Measurements from ENCODE around the gene RIT1. TPM values are rescaled to one million over a fixed set of nuclear protein-coding genes. Genes with fewer than 3 reads are reported as not detected.

Gene RIT1
- total RNA-seq, 3 donors from 2014 or later, result 29.2 to 32.6 (median 29.4) TPM

DNA sequence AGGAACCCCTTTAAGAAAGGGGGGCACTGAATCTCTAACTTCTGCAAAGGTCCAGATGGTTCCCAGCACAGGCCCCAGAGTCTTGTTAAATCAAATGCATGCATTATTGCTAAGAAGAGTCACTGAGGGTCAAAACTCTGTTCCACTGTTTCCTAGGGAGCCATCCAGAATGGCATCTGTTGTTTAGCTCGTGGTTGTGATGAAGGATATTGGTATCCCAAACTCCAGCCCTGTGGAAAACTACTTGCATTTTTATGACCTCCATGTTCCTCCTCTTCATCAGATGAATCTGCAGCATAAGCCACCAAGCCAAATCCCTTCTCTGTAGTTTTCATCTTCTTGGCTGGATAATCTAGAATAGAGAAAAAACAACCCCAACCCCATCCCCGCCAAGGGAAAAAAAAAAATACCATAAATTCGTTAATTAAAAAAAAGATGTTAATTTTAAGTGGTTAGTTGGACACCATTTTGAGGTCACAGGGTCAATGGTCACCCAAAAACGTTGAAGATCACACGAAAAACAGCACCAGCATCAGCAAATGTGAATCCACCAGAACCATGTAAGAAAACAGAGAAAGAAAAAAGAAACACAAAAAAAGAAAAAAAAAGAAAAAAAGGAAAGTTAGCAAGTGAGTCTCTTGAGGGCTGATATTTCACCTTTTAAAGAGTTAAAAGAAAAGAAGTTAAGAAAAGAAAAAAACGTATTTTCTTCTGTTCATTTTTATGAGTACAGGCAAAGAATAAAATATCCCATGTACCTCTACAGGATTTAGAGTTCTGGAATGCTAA is 3.0 kb upstream of the RIT1 start:
- DNase-seq (ENCODE audit: low spot score in 2 of 2), result no peak
- intact Hi-C loops (cut with DNase I; ENCODE audit: low total_unique reads), result no loop called here
- Histone ChIP-seq H3K27me3 (no peaks in the 10 kb centered on the region), H3K9me3 (no peaks in the 10 kb centered on the region), H3K4me1 (no peaks in the 10 kb centered on the region), H3K4me3 (no peak overlapping the region), H3K27ac (no peak overlapping the region), H3K36me3 (peaks cover 8% of the 10 kb centered on the region)
- TF ChIP-seq POLR2A (IDR thresholded peaks at IDR 0.05), result no peak

DNA sequence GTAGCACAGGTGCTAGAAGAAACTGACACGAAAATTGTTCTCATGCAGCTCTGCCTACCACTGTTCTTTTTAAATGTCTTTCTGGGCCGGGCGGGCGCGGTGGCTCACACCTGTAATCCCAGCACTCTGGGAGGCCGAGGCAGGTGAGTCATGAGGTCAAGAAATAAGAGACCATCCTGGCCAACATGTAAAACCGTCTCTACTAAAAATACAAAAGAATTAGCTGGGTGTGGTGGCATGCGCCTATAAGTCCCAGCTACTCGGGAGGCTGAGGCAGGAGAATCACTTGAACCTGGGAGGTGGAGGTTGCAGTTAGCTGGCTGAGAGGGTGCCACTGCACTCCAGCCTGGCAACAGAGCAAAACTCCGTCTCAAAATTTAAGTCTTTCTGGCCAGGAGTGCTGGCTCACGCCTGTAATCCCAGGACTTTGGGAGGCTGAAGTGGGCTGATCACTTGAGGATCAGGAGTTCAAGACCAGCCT is 947 bp upstream of the RIT1 start:
- DNase-seq (ENCODE audit: low spot score in 2 of 2), result no peak
- Histone ChIP-seq H3K4me1 (no peaks in the 10 kb centered on the region), H3K36me3 (no peaks in the 10 kb centered on the region), H3K4me3 (no peak overlapping the region), H3K27ac (peak overlapping the region; percentile 96 to 97), H3K27me3 (no peaks in the 10 kb centered on the region), H3K9me3 (no peaks in the 10 kb centered on the region)
- intact Hi-C loops (cut with DNase I; ENCODE audit: low total_unique reads), result no loop called here
- no peak for TF ChIP-seq POLR2AphosphoS5 (IDR thresholded peaks at IDR 0.05)
- TF ChIP-seq POLR2A (IDR thresholded peaks at IDR 0.05), result no peak
- TF ChIP-seq, protein P1, sequence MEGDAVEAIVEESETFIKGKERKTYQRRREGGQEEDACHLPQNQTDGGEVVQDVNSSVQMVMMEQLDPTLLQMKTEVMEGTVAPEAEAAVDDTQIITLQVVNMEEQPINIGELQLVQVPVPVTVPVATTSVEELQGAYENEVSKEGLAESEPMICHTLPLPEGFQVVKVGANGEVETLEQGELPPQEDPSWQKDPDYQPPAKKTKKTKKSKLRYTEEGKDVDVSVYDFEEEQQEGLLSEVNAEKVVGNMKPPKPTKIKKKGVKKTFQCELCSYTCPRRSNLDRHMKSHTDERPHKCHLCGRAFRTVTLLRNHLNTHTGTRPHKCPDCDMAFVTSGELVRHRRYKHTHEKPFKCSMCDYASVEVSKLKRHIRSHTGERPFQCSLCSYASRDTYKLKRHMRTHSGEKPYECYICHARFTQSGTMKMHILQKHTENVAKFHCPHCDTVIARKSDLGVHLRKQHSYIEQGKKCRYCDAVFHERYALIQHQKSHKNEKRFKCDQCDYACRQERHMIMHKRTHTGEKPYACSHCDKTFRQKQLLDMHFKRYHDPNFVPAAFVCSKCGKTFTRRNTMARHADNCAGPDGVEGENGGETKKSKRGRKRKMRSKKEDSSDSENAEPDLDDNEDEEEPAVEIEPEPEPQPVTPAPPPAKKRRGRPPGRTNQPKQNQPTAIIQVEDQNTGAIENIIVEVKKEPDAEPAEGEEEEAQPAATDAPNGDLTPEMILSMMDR (IDR thresholded peaks at IDR 0.05), result no peak

DNA sequence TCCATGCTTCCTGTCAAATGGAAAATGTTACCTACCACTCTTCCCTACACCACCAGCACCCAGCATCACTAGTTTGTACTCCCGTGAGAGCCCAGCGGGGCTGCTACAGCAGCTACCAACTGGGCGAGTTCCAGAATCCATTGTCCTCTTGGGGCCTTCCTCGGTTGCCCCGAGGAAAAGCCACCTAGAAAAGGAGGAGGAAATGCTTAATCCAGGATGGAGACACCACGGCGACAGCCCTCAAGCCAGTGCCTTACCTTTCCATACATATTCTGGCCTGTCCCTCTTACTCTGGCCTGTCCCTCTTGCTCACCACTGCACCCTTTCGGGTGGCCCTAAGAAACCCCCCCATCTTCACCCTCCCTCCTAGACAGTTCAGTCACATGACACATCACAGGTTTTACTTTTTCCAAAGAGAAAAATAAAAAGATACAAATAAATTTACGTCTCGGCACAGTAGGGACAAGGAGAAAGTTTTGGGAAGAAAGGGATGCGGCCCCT is 478 bp downstream of the RIT1 start:
- H3K9me3 ChIP-seq, result no peaks in the 10 kb centered on the region
- no peaks in the 10 kb centered on the region for H3K4me1 ChIP-seq
- H3K27ac ChIP-seq, result peak overlapping the region; percentile 96 to 97
- intact Hi-C loops (cut with DNase I; ENCODE audit: low total_unique reads), result no loop called here
- H3K27me3 ChIP-seq, result no peaks in the 10 kb centered on the region
- peak overlapping the region; percentile 70 to 90 (median 85) for H3K4me3 ChIP-seq
- no peak for DNase-seq (ENCODE audit: low spot score in 2 of 2)
- TF ChIP-seq, protein P1 (IDR thresholded peaks at IDR 0.05), result no peak
- TF ChIP-seq POLR2A (IDR thresholded peaks at IDR 0.05) (no peak), POLR2AphosphoS5 (IDR thresholded peaks at IDR 0.05) (no peak)
- no peaks in the 10 kb centered on the region for H3K36me3 ChIP-seq

DNA sequence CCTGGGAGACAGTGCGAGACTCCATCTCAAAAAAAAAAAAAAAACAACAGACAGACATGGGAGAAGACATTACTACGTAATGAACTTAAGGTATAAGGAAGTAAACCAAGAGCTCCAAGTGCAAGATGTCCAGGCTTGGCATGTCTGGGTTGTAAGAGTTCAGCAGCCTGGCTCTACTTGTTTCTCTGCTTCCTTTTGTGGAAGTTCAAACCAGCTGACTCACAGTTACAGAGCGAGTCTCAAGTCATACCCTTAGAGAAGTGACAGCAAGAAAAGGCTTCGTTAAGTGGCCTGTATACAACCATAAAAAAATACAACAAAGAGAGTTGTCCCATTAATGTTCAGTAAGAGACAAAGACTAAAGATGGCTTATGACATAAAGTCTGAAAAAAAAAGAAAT is 1.3 kb downstream of the RIT1 start:
- Histone ChIP-seq H3K36me3 (no peaks in the 10 kb centered on the region), H3K4me1 (no peaks in the 10 kb centered on the region), H3K4me3 (peak overlapping the region; percentile 70 to 90 (median 85)), H3K27me3 (no peaks in the 10 kb centered on the region), H3K9me3 (no peaks in the 10 kb centered on the region), H3K27ac (peak overlapping the region; percentile 96 to 97)
- intact Hi-C loops (cut with DNase I; ENCODE audit: low total_unique reads), result loop anchor here (10.0 kb wide), 1 partner anchor 1725 kb away; no protein-coding TSS in a partner anchor
- DNase-seq (ENCODE audit: low spot score in 2 of 2), result peak in 1 of 2 donors; percentile 56
- TF ChIP-seq POLR2AphosphoS5 (IDR thresholded peaks at IDR 0.05), result no peak
- TF ChIP-seq, protein P1 (IDR thresholded peaks at IDR 0.05), result no peak

DNA sequence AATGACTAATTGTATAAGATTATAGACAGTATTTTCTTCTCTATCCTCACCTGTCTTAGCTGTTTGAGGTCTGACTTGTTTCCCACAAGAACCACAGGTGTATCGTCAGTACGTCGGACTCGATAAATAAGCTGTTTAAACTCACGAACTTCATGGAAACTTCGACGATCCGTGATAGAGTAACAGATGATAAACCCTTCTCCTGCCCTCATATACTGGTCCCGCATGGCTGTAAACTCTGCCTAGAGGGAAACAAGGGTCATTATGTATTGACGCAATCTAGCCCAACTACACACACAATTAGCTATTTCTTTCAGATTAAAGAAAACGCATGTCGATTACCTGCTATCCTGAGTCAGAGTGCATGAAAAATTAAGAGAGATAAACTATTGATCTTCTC is 6.9 kb downstream of the RIT1 start:
- H3K27ac ChIP-seq, result no peak overlapping the region
- peaks cover 5% of the 10 kb centered on the region for H3K36me3 ChIP-seq
- intact Hi-C loops (cut with DNase I; ENCODE audit: low total_unique reads), result loop anchor here (10.0 kb wide), 1 partner anchor 1719 kb away; no protein-coding TSS in a partner anchor
- no peak overlapping the region for H3K4me3 ChIP-seq
- no peak for DNase-seq (ENCODE audit: low spot score in 2 of 2)
- H3K9me3 ChIP-seq, result no peaks in the 10 kb centered on the region
- TF ChIP-seq, protein P1 (IDR thresholded peaks at IDR 0.05), result no peak
- TF ChIP-seq POLR2A (IDR thresholded peaks at IDR 0.05) (no peak), POLR2AphosphoS5 (IDR thresholded peaks at IDR 0.05) (no peak)
- H3K4me1 ChIP-seq, result no peaks in the 10 kb centered on the region
- no peaks in the 10 kb centered on the region for H3K27me3 ChIP-seq
